HK-2 (cell line): ENCODE results near the gene JPH4.
"Not testable (repeated sequence)": the region's sequence is repeated elsewhere in the genome, so short reads cannot be mapped to it uniquely, and the experiment has no call there.

Source experiments
- DNase-seq: peaks from one replicate; pipeline ENCODE4 v3.0.0-alpha.2; 2018; ENCODE audit not compliant: unreplicated experiment

JPH4 gene

GRCh38 chr14:23547924-23548323, 30.7 kb downstream of the JPH4 start:
- no peak for DNase-seq

GRCh38 chr14:23546450-23547035, 32.0 kb downstream of the JPH4 start:
- no peak for DNase-seq

GRCh38 chr14:23545740-23546365, 32.7 kb downstream of the JPH4 start:
- no peak for DNase-seq

GRCh38 chr14:23544511-23545447, 33.8 kb downstream of the JPH4 start:
- no peak for DNase-seq

GRCh38 chr14:23543403-23543802, 35.2 kb downstream of the JPH4 start:
- DNase-seq, result no peak

- no peak for DNase-seq
These were observed 36.3 kb downstream of the JPH4 start for GRCh38 chr14:23542261-23542660.

- DNase-seq, result no peak
These were observed 38.5 kb downstream of the JPH4 start for GRCh38 chr14:23540141-23540469.

- DNase-seq, result no peak
These were observed 39.1 kb downstream of the JPH4 start for GRCh38 chr14:23539248-23540140.

- DNase-seq, result no peak
These were observed 39.8 kb downstream of the JPH4 start for GRCh38 chr14:23538785-23539184.

- no peak for DNase-seq
These were observed 40.4 kb downstream of the JPH4 start for GRCh38 chr14:23538050-23538718.

GRCh38 chr14:23537351-23538049, 41.1 kb downstream of the JPH4 start:
- DNase-seq, result no peak

GRCh38 chr14:23536906-23537305, 41.7 kb downstream of the JPH4 start:
- not testable (repeated sequence) for DNase-seq

- no peak for DNase-seq
These were observed 42.1 kb downstream of the JPH4 start for GRCh38 chr14:23536494-23536893.

GRCh38 chr14:23535943-23536342, 42.6 kb downstream of the JPH4 start:
- no peak for DNase-seq

GRCh38 chr14:23533652-23534435, 44.7 kb downstream of the JPH4 start:
- no peak for DNase-seq

- DNase-seq, result no peak
These were observed 45.9 kb downstream of the JPH4 start for GRCh38 chr14:23532658-23533057.

GRCh38 chr14:23531391-23531790, 47.2 kb downstream of the JPH4 start:
- DNase-seq, result no peak

- DNase-seq, result no peak
These were observed 48.1 kb downstream of the JPH4 start for GRCh38 chr14:23530375-23531055.

- DNase-seq, result no peak
These were observed 49.6 kb downstream of the JPH4 start for GRCh38 chr14:23529016-23529415.
